A673 (cell line): Measurements from ENCODE around the gene MST1R. TPM values are rescaled to one million over a fixed set of nuclear protein-coding genes. Genes with fewer than 3 reads are reported as not detected.

Experiments
- BruUV-seq: library from RNA; stranded (reverse); fragments of 400-500 nt; replicated peaks from 2 replicates; lab custom pipeline; 2021; lab: Mats Ljungman, UMichigan
- CTCF ChIA-PET: fragments of 300-600 bp; sonication (Branson Sonifier 250); formaldehyde crosslinking; loops from one replicate; lab custom pipeline; 2022; ENCODE audit warnings: antibody characterized with exemption; lab: Charles Lee
- POLR2A ChIA-PET: fragments of 300-600 bp; sonication (Branson Sonifier 250); formaldehyde crosslinking; loops from one replicate; lab custom pipeline; 2022; ENCODE audit warnings: antibody characterized with exemption; ENCODE audit not compliant: low non-redundant PET; lab: Charles Lee
- DNase-seq: peaks from one replicate; pipeline ENCODE4 v3.0.0-alpha.2; 2015; ENCODE audit warnings: low spot score
- H3K27ac ChIP-seq: fragments of 200-600 bp; sonication (generic); 2 replicates; pipeline ENCODE4 v1.5.1; 2016; ENCODE audit warnings: mixed run types, low read depth, mild to moderate bottlenecking, mixed read lengths, antibody characterized with exemption, low read length; ENCODE audit not compliant: poor library complexity, severe bottlenecking
- H3K27me3 ChIP-seq: fragments of 200-600 bp; sonication (generic); replicated peaks from 2 replicates; pipeline ENCODE4 v1.6.1; 2017; ENCODE audit warnings: mixed run types, low read depth, mild to moderate bottlenecking, mixed read lengths, antibody characterized with exemption, low read length; ENCODE audit not compliant: insufficient read depth, poor library complexity
- H3K36me3 ChIP-seq: fragments of 200-600 bp; sonication (generic); 2 replicates; pipeline ENCODE4 v1.6.1; 2016; ENCODE audit warnings: mixed run types, mild to moderate bottlenecking, mixed read lengths, antibody characterized with exemption, low read length; ENCODE audit not compliant: insufficient read depth, poor library complexity, severe bottlenecking
- H3K4me1 ChIP-seq: fragments of 200-600 bp; sonication (generic); 2 replicates; pipeline ENCODE4 v1.6.1; 2017; ENCODE audit warnings: mixed run types, mild to moderate bottlenecking, mixed read lengths, antibody characterized with exemption, low read length; ENCODE audit not compliant: insufficient read depth, poor library complexity, severe bottlenecking
- H3K4me3 ChIP-seq: fragments of 200-600 bp; sonication (generic); 2 replicates; pipeline ENCODE4 v1.5.1; 2016; ENCODE audit warnings: low read depth, mixed run types, mild to moderate bottlenecking, mixed read lengths, low read length; ENCODE audit not compliant: poor library complexity, severe bottlenecking
- H3K9me3 ChIP-seq: fragments of 200-600 bp; sonication (generic); 2 replicates; pipeline ENCODE4 v1.6.1; 2016; ENCODE audit warnings: mixed run types, low read depth, mild to moderate bottlenecking, mixed read lengths, antibody characterized with exemption, low read length; ENCODE audit not compliant: poor library complexity, severe bottlenecking
- CTCF ChIP-seq: fragments of 300-800, 200-600 bp; sonication (generic); conservative IDR thresholded peaks from 2 replicates; pipeline ENCODE4 v1.5.1; 2017; ENCODE audit warnings: low read depth, mild to moderate bottlenecking, antibody characterized with exemption, low read length, moderate library complexity, mixed read lengths
- EZH2 ChIP-seq: fragments of 200-600 bp; sonication (generic); IDR thresholded peaks from 2 replicates; pipeline ENCODE4 v1.6.1; 2017; ENCODE audit warnings: borderline replicate concordance, low read depth, mild to moderate bottlenecking, mixed read lengths, antibody characterized with exemption, low read length; ENCODE audit not compliant: poor library complexity, severe bottlenecking
- intact Hi-C: fragments of 100-400 bp; cut with micrococcal nuclease; formaldehyde crosslinking; loops from one replicate; pipeline ENCODE4 v1.10.0; 2022; ENCODE audit not compliant: unreplicated experiment
- total RNA-seq: library from RNA; stranded (reverse); gene quantifications from 2 replicates; pipeline ENCODE4 v1.2.3, GENCODE V29; 2021

Gene MST1R
- total RNA-seq, 1 experiment from 2014 or later: not detected

DNA sequence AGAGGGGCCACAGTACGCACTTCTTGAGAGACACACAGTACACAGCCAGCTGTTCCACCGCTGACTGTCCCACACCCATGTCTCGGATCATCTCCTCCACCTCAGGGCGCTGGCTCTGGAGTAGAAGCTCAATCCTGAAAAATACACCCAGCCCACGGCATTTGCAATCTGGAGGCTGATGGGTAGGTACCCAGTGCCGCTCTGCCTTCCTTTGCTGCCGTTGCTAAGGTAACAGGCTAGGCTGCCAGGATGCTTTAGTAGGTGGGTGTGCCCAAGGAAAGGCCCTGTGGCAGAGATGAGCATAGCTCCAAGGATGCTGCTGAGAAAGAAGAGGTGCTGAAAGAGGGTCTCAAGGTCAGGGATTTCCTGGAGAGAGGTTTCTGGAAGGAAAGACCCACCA, 61.9 kb downstream of the MST1R start:
- ChIA-PET POLR2A (no interaction called here), CTCF (interaction anchor here (0.5 kb wide), 1 partner anchor 88 kb away, joined by 3 read pairs; no protein-coding TSS in a partner anchor)
- H3K4me1 ChIP-seq: no peaks in the 10 kb centered on the region

DNA sequence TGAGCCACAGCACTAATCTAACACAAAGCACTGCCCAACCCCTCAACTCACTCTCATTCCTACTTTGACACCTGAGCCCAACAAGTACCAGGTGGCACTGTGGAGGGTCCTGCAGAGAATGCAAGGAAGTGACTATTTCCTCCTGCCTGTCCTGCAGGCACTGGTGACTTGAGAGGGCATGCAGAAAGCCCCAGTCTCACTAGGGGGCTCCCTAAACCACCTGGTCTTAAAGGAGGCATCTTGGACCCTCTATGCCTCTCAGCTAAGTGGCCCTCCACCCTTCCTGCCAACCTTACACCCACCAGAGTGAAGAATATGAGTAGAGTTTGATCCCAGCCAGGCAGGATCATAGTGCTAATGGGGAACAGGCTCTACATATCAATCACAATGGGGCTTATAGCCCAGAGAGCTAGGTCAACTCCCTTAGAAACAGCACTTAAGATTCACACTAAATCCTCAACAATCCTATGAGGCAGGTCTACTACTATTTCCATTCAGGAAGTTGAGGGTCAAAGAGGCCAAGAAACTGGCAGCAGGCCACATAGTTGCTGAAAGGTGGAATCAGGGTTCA, 62.5 kb downstream of the MST1R start:
- Histone ChIP-seq H3K27me3 (no peaks in the 10 kb centered on the region), H3K4me3 (no peak overlapping the region), H3K27ac (no peak overlapping the region), H3K4me1 (no peaks in the 10 kb centered on the region), H3K9me3 (no peaks in the 10 kb centered on the region), H3K36me3 (no peaks in the 10 kb centered on the region)
- no TSS peak for BruUV-seq
- peak; percentile 12 for DNase-seq
- ChIA-PET POLR2A (no interaction called here), CTCF (interaction anchor here (0.5 kb wide), 1 partner anchor 89 kb away, joined by 3 read pairs; no protein-coding TSS in a partner anchor)
- intact Hi-C loops: loop anchor here (10.0 kb wide), 2 partner anchors 64 to 116 kb away; partner anchors contain the start of genes GMPPB and MST1R
- TF ChIP-seq EZH2: no peak
- TF ChIP-seq CTCF: peak; percentile 42

More for the DNA sequence above, 61.9 kb downstream of the MST1R start:
- no peaks in the 10 kb centered on the region for H3K36me3 ChIP-seq
- TF ChIP-seq EZH2: no peak
- no peak for TF ChIP-seq CTCF
- no peaks in the 10 kb centered on the region for H3K27me3 ChIP-seq
- no peak overlapping the region for H3K4me3 ChIP-seq
- intact Hi-C loops: loop anchor here (10.0 kb wide), 2 partner anchors 63 to 117 kb away; partner anchors contain the start of genes GMPPB and MST1R
- H3K9me3 ChIP-seq: no peaks in the 10 kb centered on the region
- DNase-seq: no peak
- no TSS peak for BruUV-seq
- no peak overlapping the region for H3K27ac ChIP-seq

DNA sequence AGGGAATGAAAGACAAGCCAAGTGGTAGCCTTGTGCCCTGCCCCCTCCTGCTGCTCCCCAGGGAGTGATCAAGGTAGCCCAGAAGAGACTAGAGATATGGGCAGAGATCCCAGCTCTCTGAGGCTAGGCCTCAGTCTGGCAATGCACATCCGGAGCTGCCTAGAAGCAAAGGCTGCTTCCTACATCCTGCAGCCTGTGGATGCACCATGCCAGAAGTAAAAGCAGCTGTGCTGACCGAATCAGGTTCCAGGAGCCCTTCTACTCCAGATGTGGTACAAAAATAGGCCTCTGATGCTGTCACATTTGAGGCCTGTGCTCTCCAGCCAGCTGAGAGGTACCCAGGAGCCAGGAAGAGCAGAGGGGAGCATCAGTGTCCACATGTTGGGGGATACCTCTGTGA, 63.3 kb downstream of the MST1R start:
- BruUV-seq: no TSS peak
- no peaks in the 10 kb centered on the region for H3K4me1 ChIP-seq
- intact Hi-C loops: loop anchor here (10.0 kb wide), 2 partner anchors 64 to 116 kb away; partner anchors contain the start of genes GMPPB and MST1R
- H3K4me3 ChIP-seq: no peak overlapping the region
- no peak overlapping the region for H3K27ac ChIP-seq
- POLR2A ChIA-PET: no interaction called here
- TF ChIP-seq EZH2 (no peak), CTCF (no peak)
- no peaks in the 10 kb centered on the region for H3K9me3 ChIP-seq
- CTCF ChIA-PET: no interaction called here
- no peak for DNase-seq
- H3K27me3 ChIP-seq: no peaks in the 10 kb centered on the region
- H3K36me3 ChIP-seq: no peaks in the 10 kb centered on the region
